ENCODE data around the gene MACROD2.

DNA sequence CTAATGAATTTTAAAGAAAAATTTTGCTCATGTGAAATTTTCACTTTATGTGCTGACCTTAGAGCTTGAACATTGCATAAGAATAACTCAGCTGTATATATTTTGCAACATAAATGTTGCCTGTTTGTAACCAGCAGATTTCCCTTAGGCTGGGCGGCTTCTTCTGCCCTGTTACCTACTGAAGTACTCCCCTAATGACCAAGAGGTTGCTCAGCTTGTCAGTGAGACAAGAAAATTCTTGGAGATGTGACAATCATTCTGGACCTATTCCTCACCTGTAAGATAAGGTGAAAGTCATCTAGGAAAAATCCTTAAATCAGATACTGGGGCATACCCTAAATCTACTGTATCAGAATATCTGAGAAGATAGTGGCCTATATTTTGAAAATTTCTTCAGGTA lies 1516.2 kb downstream of the MACROD2 start:
- TF ChIP-seq, protein P1, sequence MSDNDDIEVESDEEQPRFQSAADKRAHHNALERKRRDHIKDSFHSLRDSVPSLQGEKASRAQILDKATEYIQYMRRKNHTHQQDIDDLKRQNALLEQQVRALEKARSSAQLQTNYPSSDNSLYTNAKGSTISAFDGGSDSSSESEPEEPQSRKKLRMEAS (IDR thresholded peaks at IDR 0.05) = no peak
- no peak for TF ChIP-seq POLR2A (IDR thresholded peaks at IDR 0.05; ENCODE audit: borderline replicate concordance, extremely low read depth, insufficient read depth, insufficient read length)
- TF ChIP-seq, protein P2, sequence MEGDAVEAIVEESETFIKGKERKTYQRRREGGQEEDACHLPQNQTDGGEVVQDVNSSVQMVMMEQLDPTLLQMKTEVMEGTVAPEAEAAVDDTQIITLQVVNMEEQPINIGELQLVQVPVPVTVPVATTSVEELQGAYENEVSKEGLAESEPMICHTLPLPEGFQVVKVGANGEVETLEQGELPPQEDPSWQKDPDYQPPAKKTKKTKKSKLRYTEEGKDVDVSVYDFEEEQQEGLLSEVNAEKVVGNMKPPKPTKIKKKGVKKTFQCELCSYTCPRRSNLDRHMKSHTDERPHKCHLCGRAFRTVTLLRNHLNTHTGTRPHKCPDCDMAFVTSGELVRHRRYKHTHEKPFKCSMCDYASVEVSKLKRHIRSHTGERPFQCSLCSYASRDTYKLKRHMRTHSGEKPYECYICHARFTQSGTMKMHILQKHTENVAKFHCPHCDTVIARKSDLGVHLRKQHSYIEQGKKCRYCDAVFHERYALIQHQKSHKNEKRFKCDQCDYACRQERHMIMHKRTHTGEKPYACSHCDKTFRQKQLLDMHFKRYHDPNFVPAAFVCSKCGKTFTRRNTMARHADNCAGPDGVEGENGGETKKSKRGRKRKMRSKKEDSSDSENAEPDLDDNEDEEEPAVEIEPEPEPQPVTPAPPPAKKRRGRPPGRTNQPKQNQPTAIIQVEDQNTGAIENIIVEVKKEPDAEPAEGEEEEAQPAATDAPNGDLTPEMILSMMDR (IDR thresholded peaks at IDR 0.05 in 2 of 3, conservative IDR thresholded peaks at IDR 0.05 in 1 of 3; ENCODE audit: borderline replicate concordance in 1 of 3, insufficient read depth in 1 of 3, low read depth in 2 of 3, low read length in 2 of 3) = no peak

Measured in HCT116 (cell line).